Measurements from ENCODE around the gene ATRNL1. TPM values are rescaled to one million over a fixed set of nuclear protein-coding genes. Genes with fewer than 3 reads are reported as not detected.

ATRNL1 gene
- total and polyA plus RNA-seq, 2 of the 8 experiments (the other 6 are each of a cell fraction or from before 2014, with no cell fraction given) = 5.1 to 17.6 TPM

DNA sequence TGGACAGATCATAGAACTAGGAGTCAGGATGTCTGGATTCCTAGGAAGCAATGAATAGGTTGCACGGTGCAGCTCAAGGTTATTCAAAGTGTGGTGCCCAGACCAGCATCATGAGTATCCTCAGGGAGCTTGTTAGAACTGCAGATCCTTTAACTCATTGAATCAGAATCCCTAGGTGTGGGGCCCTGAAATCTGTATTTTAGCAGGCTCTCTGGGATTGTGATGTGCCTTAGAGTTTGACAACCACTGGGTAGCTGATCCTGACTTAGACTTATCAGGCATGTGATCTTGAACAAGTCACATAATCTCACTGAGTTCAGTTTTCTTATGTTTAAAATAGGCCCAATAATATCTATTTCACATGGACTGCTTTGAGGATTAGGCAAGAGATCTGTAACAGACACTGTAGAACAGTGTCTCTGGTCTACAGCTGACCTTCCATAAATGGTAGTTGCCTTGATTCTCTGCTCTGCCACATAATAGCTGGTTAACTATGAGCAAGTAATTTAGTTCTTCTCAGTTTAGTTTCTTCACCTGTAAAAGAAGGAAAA, 46.4 kb upstream of the ATRNL1 start (continued):
- TF ChIP-seq, protein P1, sequence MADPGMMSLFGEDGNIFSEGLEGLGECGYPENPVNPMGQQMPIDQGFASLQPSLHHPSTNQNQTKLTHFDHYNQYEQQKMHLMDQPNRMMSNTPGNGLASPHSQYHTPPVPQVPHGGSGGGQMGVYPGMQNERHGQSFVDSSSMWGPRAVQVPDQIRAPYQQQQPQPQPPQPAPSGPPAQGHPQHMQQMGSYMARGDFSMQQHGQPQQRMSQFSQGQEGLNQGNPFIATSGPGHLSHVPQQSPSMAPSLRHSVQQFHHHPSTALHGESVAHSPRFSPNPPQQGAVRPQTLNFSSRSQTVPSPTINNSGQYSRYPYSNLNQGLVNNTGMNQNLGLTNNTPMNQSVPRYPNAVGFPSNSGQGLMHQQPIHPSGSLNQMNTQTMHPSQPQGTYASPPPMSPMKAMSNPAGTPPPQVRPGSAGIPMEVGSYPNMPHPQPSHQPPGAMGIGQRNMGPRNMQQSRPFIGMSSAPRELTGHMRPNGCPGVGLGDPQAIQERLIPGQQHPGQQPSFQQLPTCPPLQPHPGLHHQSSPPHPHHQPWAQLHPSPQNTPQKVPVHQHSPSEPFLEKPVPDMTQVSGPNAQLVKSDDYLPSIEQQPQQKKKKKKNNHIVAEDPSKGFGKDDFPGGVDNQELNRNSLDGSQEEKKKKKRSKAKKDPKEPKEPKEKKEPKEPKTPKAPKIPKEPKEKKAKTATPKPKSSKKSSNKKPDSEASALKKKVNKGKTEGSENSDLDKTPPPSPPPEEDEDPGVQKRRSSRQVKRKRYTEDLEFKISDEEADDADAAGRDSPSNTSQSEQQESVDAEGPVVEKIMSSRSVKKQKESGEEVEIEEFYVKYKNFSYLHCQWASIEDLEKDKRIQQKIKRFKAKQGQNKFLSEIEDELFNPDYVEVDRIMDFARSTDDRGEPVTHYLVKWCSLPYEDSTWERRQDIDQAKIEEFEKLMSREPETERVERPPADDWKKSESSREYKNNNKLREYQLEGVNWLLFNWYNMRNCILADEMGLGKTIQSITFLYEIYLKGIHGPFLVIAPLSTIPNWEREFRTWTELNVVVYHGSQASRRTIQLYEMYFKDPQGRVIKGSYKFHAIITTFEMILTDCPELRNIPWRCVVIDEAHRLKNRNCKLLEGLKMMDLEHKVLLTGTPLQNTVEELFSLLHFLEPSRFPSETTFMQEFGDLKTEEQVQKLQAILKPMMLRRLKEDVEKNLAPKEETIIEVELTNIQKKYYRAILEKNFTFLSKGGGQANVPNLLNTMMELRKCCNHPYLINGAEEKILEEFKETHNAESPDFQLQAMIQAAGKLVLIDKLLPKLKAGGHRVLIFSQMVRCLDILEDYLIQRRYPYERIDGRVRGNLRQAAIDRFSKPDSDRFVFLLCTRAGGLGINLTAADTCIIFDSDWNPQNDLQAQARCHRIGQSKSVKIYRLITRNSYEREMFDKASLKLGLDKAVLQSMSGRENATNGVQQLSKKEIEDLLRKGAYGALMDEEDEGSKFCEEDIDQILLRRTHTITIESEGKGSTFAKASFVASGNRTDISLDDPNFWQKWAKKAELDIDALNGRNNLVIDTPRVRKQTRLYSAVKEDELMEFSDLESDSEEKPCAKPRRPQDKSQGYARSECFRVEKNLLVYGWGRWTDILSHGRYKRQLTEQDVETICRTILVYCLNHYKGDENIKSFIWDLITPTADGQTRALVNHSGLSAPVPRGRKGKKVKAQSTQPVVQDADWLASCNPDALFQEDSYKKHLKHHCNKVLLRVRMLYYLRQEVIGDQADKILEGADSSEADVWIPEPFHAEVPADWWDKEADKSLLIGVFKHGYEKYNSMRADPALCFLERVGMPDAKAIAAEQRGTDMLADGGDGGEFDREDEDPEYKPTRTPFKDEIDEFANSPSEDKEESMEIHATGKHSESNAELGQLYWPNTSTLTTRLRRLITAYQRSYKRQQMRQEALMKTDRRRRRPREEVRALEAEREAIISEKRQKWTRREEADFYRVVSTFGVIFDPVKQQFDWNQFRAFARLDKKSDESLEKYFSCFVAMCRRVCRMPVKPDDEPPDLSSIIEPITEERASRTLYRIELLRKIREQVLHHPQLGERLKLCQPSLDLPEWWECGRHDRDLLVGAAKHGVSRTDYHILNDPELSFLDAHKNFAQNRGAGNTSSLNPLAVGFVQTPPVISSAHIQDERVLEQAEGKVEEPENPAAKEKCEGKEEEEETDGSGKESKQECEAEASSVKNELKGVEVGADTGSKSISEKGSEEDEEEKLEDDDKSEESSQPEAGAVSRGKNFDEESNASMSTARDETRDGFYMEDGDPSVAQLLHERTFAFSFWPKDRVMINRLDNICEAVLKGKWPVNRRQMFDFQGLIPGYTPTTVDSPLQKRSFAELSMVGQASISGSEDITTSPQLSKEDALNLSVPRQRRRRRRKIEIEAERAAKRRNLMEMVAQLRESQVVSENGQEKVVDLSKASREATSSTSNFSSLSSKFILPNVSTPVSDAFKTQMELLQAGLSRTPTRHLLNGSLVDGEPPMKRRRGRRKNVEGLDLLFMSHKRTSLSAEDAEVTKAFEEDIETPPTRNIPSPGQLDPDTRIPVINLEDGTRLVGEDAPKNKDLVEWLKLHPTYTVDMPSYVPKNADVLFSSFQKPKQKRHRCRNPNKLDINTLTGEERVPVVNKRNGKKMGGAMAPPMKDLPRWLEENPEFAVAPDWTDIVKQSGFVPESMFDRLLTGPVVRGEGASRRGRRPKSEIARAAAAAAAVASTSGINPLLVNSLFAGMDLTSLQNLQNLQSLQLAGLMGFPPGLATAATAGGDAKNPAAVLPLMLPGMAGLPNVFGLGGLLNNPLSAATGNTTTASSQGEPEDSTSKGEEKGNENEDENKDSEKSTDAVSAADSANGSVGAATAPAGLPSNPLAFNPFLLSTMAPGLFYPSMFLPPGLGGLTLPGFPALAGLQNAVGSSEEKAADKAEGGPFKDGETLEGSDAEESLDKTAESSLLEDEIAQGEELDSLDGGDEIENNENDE (IDR thresholded peaks at IDR 0.05; ENCODE audit: insufficient replicate concordance, low read length) = no peak
- TF ChIP-seq ZNF274 (IDR thresholded peaks at IDR 0.05; ENCODE audit: borderline replicate concordance, extremely low read depth, low read length) = no peak
- no peak for TF ChIP-seq SIN3A (conservative IDR thresholded peaks at IDR 0.05 in 1 of 2, IDR thresholded peaks at IDR 0.05 in 1 of 2; ENCODE audit: low read depth in 1 of 2, low read length in 2 of 2)
- no peak for TF ChIP-seq GABPA (IDR thresholded peaks at IDR 0.05; ENCODE audit: borderline replicate concordance, insufficient read depth, low read length)
- no peak for TF ChIP-seq PHF8 (conservative IDR thresholded peaks at IDR 0.05; ENCODE audit: low read depth, low read length)

Measured in H1 (cell line).